K562 (cell line): ENCODE results near the gene IRAK3. TPM values are rescaled to one million over a fixed set of nuclear protein-coding genes. Genes with fewer than 3 reads are reported as not detected.

Experiments used
- ARID1B ChIP-seq: fragments of 450-650 bp; IDR thresholded peaks from 2 replicates; pipeline ENCODE4 v1.6.1; 2016; ENCODE audit warnings: antibody characterized with exemption, mild to moderate bottlenecking, inconsistent platforms
- BCOR ChIP-seq: fragments of 450-650 bp; IDR thresholded peaks from 2 replicates; pipeline ENCODE4 v1.6.1; 2016
- CBFA2T3 ChIP-seq: fragments of 450-650 bp; IDR thresholded peaks from 2 replicates; pipeline ENCODE4 v1.6.1; 2017
- CLOCK ChIP-seq: fragments of 250-450 bp; sonication (Bioruptor Pico); IDR thresholded peaks from 2 replicates; pipeline ENCODE4 v1.4.0; 2020; ENCODE audit warnings: mild to moderate bottlenecking, moderate library complexity, borderline replicate concordance
- CREB3 ChIP-seq: fragments of 450-650 bp; conservative IDR thresholded peaks from 2 replicates; pipeline ENCODE4 v1.6.1; 2016; ENCODE audit warnings: missing genetic modification characterization, low read depth, mild to moderate bottlenecking, missing compliant biosample characterization, moderate library complexity
- DIDO1 ChIP-seq: fragments of 450-650 bp; IDR thresholded peaks from 2 replicates; pipeline ENCODE4 v1.6.1; 2016; ENCODE audit warnings: low read depth, missing biosample characterization, missing genetic modification characterization
- GATA2 ChIP-seq: sonication (generic); formaldehyde crosslinking; IDR thresholded peaks from 2 replicates; pipeline ENCODE4 v1.4.0; 2020; ENCODE audit warnings: mild to moderate bottlenecking, missing genetic modification reagents
- MEF2A ChIP-seq: IDR thresholded peaks from 2 replicates; pipeline ENCODE4 v1.6.1; 2011; ENCODE audit warnings: low read depth, mild to moderate bottlenecking, low read length, moderate library complexity; ENCODE audit not compliant: control insufficient read depth
- MTA1 ChIP-seq: fragments of 450-650 bp; IDR thresholded peaks from 2 replicates; pipeline ENCODE4 v1.6.1; 2017; ENCODE audit warnings: borderline replicate concordance
- MXI1 ChIP-seq: IDR thresholded peaks from 2 replicates; pipeline ENCODE4 v1.6.1; 2011; ENCODE audit warnings: low read depth, mild to moderate bottlenecking, improper control_type of control experiment, low read length
- NCOA6 ChIP-seq: fragments of 450-650 bp; IDR thresholded peaks from 2 replicates; pipeline ENCODE4 v1.6.1; 2017; ENCODE audit warnings: mild to moderate bottlenecking
- NR2C2 ChIP-seq, 2 experiments: fragments of 200-800 bp in 1 of 2; sonication (Bioruptor generic) in 1 of 2; sonication (generic) in 1 of 2; formaldehyde crosslinking in 1 of 2; IDR thresholded peaks; 2 replicates each; pipeline versions ENCODE4 v1.6.1 to v1.8.0; 2016 to 2022; ENCODE audit warnings: mild to moderate bottlenecking in 1 of 2, missing compliant biosample characterization in 1 of 2, missing genetic modification characterization in 1 of 2, missing genetic modification reagents in 1 of 2
- NRF1 ChIP-seq, 2 experiments: fragments of 450-650 bp; IDR thresholded peaks in 1 of 2; conservative IDR thresholded peaks in 1 of 2; 2 replicates each; pipeline ENCODE4 v1.6.1; 2014; ENCODE audit warnings: mild to moderate bottlenecking in 2 of 2
- SETDB1 ChIP-seq: IDR thresholded peaks from one replicate; pipeline ENCODE4 v1.6.1; 2012; ENCODE audit warnings: low read length, control low read depth, inconsistent platforms
- STAT6 ChIP-seq: sonication (generic); formaldehyde crosslinking; IDR thresholded peaks from 2 replicates; pipeline ENCODE4 v1.8.1; 2023; ENCODE audit warnings: mild to moderate bottlenecking, missing genetic modification reagents
- SUPT5H ChIP-seq: fragments of 450-650 bp; IDR thresholded peaks from 2 replicates; pipeline ENCODE4 v1.6.1; 2016
- ZC3H11A ChIP-seq: IDR thresholded peaks from 2 replicates; pipeline ENCODE4 v1.6.1; 2012; ENCODE audit warnings: low read depth, low read length, improper control_type of control experiment
- ZC3H4 ChIP-seq: sonication (generic); formaldehyde crosslinking; IDR thresholded peaks from 2 replicates; pipeline ENCODE4 v1.9.0; 2021; ENCODE audit warnings: missing genetic modification reagents, borderline replicate concordance
- ZNF584 ChIP-seq: fragments of 200-800 bp; sonication (Bioruptor generic); IDR thresholded peaks from 2 replicates; pipeline ENCODE4 v1.6.1; 2016; ENCODE audit warnings: low read depth, mild to moderate bottlenecking, missing genetic modification characterization, missing compliant biosample characterization
- ZNF655 ChIP-seq: fragments of 250-450 bp; sonication (Bioruptor Pico); IDR thresholded peaks from 2 replicates; pipeline ENCODE4 v1.5.0; 2021
- ZNF696 ChIP-seq: fragments of 250-450 bp; sonication (Bioruptor Pico); conservative IDR thresholded peaks from 2 replicates; pipeline ENCODE4 v1.4.0; 2020; ENCODE audit warnings: mild to moderate bottlenecking, moderate library complexity
- polyA plus RNA-seq, 8 experiments: library from polyadenylated mRNA; depleted of rRNA in 4 of 8; stranded (reverse) in 5 of 8; unstranded in 3 of 8; fragments of >200 nt; fragmentation: Nextera tagmentation in 2 of 8; fragmentation: Illumina TruSeq in 1 of 8; extraction: Ambion mirVana in 2 of 8; extraction: Trizol in 1 of 8; gene quantifications; 2 replicates each; pipeline versions ENCODE4 v1.2.1 to v1.2.3, GENCODE V29; 2011 to 2014; ENCODE audit warnings: inconsistent platforms in 1 of 8, missing spikeins in 1 of 8
- total RNA-seq, 7 experiments: library from RNA; depleted of rRNA in 6 of 7; stranded (reverse); fragments of >200 nt in 6 of 7; fragmentation: Illumina TruSeq in 2 of 7; extraction: Trizol in 2 of 7; gene quantifications; 2 replicates each; pipeline versions ENCODE4 v1.2.1 to v1.2.3, GENCODE V29; 2011 to 2021; ENCODE audit warnings: low replicate concordance in 1 of 7

Gene IRAK3
- total and polyA plus RNA-seq, 9 of the 15 experiments (the other 6 are each of a cell fraction or from before 2014, with no cell fraction given): 0.06 to 0.09 (median 0.07) TPM; not detected in 6

GRCh38 chr12:66164349-66164821, 24.6 kb upstream of the IRAK3 start (continued):
- TF ChIP-seq CLOCK (CRISPR knock-in tag) (no peak), CBFA2T3 (peak; percentile 70), STAT6 (CRISPR knock-in tag) (no peak), BCOR (peak; percentile 37; the same call in 1 of the 2 replicates), ZC3H11A (no peak), MEF2A (no peak), SETDB1 (no peak), ZNF655 (CRISPR knock-in tag) (no peak), SUPT5H (no peak), NRF1 (conservative IDR thresholded peaks at IDR 0.05 in 1 of 2, IDR thresholded peaks at IDR 0.05 in 1 of 2) (no peak), ZNF584 (CRISPR knock-in tag) (peak; percentile 89), MTA1 (0 out of 2 replicates have a peak, but pooled peaks have one; percentile 54), NCOA6 (no peak), GATA2 (CRISPR knock-in tag) (peak; percentile 30; the same call in 1 of the 2 replicates), DIDO1 (tag) (no peak), MXI1 (no peak), ZC3H4 (CRISPR knock-in tag) (no peak), ZNF696 (CRISPR knock-in tag) (no peak), ARID1B (peak; percentile 90), NR2C2 (CRISPR knock-in tag; IDR thresholded peaks at IDR 0.05) (no peak), NR2C2 (tag; IDR thresholded peaks at IDR 0.05) (peak; percentile 84), CREB3 (peak; percentile 92)
